Coronary artery (tissue), 2 donors: ENCODE results near the gene DACH1.

Experiments
- DNase-seq: peaks from one replicate; pipeline ENCODE4 v3.0.0-alpha.2; 2017; ENCODE audit warnings: low spot score
- H3K27ac ChIP-seq, 2 donors: fragments of 200-600 bp; sonication (generic); one replicate each; pipeline ENCODE4 v1.5.1; 2016 to 2019
- H3K4me3 ChIP-seq: fragments of 200-600 bp; sonication (generic); 2 replicates; pipeline ENCODE4 v1.5.1; 2016; ENCODE audit warnings: mild to moderate bottlenecking, moderate library complexity
- CTCF ChIP-seq: fragments of 200-600 bp; sonication (generic); IDR thresholded peaks from one replicate; pipeline ENCODE4 v1.5.1; 2019; ENCODE audit warnings: antibody characterized with exemption

The DACH1 gene

DNA sequence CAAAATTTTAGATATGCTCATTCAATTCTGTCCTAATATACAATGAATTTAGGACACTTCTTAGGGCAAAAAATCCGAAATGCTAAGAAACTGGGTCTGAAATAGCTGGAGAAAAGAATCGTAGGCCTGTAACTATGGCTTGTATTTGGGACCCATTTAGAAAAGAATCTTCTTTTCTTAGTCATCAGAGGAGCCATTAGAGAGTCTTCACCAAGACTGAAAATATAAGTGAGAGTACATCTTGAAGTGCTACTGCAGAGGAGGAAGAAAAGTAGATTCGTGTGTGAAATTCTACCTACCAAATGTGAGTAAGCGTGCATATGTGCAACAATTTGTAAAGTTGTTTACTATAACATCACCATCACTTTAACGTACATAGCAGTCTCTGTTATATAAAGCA, 8.8 kb upstream of the DACH1 start:
- Histone ChIP-seq H3K27ac (no peak overlapping the region), H3K4me3 (no peak overlapping the region)
- no peak for DNase-seq
- no peak for TF ChIP-seq CTCF

DNA sequence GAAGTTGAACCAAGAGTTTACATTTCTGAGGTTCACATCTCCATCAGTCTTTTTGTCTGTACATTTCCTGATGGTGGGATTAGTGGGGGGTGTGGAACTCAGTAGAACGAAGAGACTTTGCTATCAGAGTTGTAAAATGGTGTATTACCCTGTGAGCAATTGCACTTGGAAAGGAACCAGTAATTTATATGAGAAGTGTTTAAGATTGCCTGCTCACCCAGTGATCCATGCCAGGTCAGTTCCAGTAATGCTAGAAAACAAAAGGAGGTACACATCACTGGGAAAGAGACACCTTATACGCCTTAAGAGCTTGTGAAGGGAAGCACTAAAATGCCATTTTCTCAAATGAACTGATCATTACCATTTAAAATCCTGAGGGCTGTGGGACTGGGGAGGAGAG, 7.5 kb upstream of the DACH1 start:
- no peak for DNase-seq
- no peak for TF ChIP-seq CTCF
- no peak overlapping the region for H3K4me3 ChIP-seq
- H3K27ac ChIP-seq = no peak overlapping the region

GRCh38 chr13:71873418-71874247, 6.6 kb upstream of the DACH1 start:
- no peak overlapping the region for H3K4me3 ChIP-seq
- no peak for TF ChIP-seq CTCF
- no peak overlapping the region for H3K27ac ChIP-seq
- DNase-seq = no peak

DNA sequence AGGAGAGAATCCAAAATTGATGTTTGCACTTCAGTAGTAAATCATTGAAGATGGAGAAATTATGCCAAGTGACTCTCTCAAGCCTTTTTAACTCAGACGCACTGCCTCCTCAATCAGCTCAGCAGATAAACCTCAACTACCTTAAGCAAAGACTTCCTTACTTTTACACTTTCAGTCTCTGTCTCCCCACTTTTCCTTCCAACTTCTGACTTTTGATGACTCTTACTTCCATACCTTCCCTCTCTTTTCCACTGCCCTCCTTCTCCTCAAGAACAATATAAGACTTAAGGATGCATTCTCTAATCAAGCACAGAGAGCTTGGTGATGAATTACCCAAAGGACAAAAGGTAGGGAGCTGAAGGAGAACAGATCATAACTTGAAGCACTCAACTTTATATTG, 4.8 kb upstream of the DACH1 start:
- no peak overlapping the region for H3K4me3 ChIP-seq
- DNase-seq = no peak
- no peak overlapping the region for H3K27ac ChIP-seq
- no peak for TF ChIP-seq CTCF

DNA sequence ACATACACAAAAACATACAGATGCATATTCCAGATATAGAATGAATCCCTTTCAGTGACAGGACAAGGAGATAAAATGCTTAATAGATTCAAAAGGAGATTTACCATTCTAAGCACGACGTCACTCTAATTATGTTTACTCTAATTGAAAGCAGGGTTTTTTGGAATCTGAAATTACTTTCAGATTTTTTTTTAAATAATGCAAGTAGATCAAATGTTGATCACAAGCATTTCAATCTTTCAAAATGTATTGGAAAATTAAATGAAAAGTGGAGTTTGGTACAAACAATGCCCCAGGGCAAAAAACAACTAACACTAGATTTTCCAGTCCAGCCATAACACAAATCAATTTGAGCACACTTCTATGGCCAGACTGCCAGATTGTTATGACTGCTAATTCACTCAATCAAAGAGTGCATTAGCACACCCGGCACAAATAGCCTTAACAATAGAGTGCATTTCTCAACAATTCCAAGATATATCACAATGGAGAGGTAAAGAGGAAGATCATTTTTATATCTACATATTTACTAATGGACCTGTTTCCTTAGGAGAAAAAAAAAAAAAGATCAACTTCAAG, 4.3 kb upstream of the DACH1 start:
- no peak overlapping the region for H3K4me3 ChIP-seq
- TF ChIP-seq CTCF = no peak
- H3K27ac ChIP-seq = no peak overlapping the region
- no peak for DNase-seq

DNA sequence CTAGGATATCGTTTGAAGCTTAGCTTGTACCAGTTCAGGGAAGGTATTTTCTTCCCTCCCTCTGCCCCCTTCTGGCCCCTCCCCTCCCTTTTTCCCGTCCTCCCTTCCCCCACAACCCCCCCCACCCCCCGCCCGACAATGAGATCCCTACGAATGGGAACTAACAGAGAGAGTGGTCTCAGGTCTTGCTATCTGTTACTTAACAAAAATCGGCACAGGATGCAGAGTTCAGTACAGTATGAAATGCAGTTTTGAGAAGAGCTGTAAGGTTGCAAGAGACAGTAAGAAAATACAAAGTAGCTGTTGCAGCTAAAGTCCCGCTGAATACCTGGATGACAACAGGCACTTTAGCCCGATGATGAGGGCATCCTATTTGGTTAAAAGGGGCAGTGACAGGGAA, 3.1 kb upstream of the DACH1 start:
- no peak for TF ChIP-seq CTCF
- H3K4me3 ChIP-seq = no peak overlapping the region
- DNase-seq = no peak
- no peak overlapping the region for H3K27ac ChIP-seq

- Histone ChIP-seq H3K27ac (no peak overlapping the region), H3K4me3 (no peak overlapping the region)
- no peak for TF ChIP-seq CTCF
- no peak for DNase-seq
Measured at GRCh38 chr13:71869274-71869673, 2.3 kb upstream of the DACH1 start.
